OCI-M2 (cell line): ENCODE measurements around the gene SKI.
"Not testable (repeated sequence)": the region's sequence is repeated elsewhere in the genome, so short reads cannot be mapped to it uniquely, and the experiment has no call there.

Experiments used
- DNase-seq: peaks from one replicate; lab custom pipeline; 2025; ENCODE audit not compliant: unreplicated experiment; lab: John Stamatoyannopoulos, UW

The SKI gene

GRCh38 chr1:2259668-2260402 lies 31.7 kb downstream of the SKI start:
- no peak for DNase-seq

- DNase-seq, result not testable (repeated sequence)
Observed at GRCh38 chr1:2260470-2260869, 32.4 kb downstream of the SKI start.

GRCh38 chr1:2260917-2261316 lies 32.8 kb downstream of the SKI start:
- DNase-seq, result no peak

GRCh38 chr1:2261476-2262395 lies 33.6 kb downstream of the SKI start:
- not testable (repeated sequence) for DNase-seq

GRCh38 chr1:2266301-2266975 lies 38.3 kb downstream of the SKI start:
- no peak for DNase-seq

GRCh38 chr1:2267051-2267830 lies 39.1 kb downstream of the SKI start:
- no peak for DNase-seq

GRCh38 chr1:2267862-2268261 lies 39.7 kb downstream of the SKI start:
- DNase-seq, result no peak

GRCh38 chr1:2268285-2269056 lies 40.4 kb downstream of the SKI start:
- no peak for DNase-seq

- no peak for DNase-seq
Observed at GRCh38 chr1:2269193-2269921, 41.2 kb downstream of the SKI start.

- DNase-seq, result no peak
Observed at GRCh38 chr1:2269922-2270259, 41.8 kb downstream of the SKI start.

GRCh38 chr1:2270260-2271100 lies 42.4 kb downstream of the SKI start:
- DNase-seq, result no peak

- DNase-seq, result no peak
Observed at GRCh38 chr1:2271211-2271721, 43.1 kb downstream of the SKI start.

- no peak for DNase-seq
Observed at GRCh38 chr1:2271841-2272655, 43.9 kb downstream of the SKI start.

- no peak for DNase-seq
Observed at GRCh38 chr1:2272686-2273400, 44.7 kb downstream of the SKI start.

GRCh38 chr1:2273401-2274090 lies 45.4 kb downstream of the SKI start:
- no peak for DNase-seq

- no peak for DNase-seq
Observed at GRCh38 chr1:2274231-2274928, 46.3 kb downstream of the SKI start.
